Globus pallidus (tissue), 1 donor: ENCODE data around the gene MTIF2.
"Not testable (repeated sequence)": the region's sequence is repeated elsewhere in the genome, so short reads cannot be mapped to it uniquely, and the experiment has no call there.

Experiments used
- DNase-seq: peaks from one replicate; pipeline ENCODE4 v3.0.0-alpha.2; 2015; ENCODE audit warnings: low spot score

MTIF2 gene

GRCh38 chr2:55241582-55241981 is 27.4 kb downstream of the MTIF2 start:
- DNase-seq = not testable (repeated sequence)

GRCh38 chr2:55239656-55240222 is 29.3 kb downstream of the MTIF2 start:
- no peak for DNase-seq

DNA sequence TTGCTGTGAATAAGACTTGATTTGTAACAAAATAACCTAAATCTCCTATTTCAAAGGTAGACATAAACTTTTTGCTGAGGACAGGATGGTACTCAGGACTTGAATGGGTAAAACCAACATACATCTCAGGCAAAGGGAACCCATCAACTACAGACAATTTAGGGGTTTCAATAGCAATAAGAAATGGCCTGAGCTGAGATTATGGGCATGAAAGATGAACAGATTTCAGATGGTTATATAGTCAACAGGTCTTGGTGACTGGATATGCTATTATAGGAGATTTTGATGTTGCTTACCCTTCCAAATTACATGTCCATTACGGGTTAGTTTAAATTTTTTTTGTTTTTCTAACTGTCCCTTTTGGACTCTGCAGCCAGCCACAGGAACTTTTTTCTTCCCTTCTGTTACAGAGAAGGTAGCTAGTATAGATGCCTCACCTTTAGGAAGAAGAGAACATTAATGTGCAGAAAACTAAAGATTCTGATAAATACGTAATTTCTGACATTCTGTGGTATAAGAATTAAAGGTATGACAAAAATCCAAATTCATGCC is 32.0 kb downstream of the MTIF2 start:
- DNase-seq = no peak

GRCh38 chr2:55235724-55236538 is 33.1 kb downstream of the MTIF2 start:
- no peak for DNase-seq

DNA sequence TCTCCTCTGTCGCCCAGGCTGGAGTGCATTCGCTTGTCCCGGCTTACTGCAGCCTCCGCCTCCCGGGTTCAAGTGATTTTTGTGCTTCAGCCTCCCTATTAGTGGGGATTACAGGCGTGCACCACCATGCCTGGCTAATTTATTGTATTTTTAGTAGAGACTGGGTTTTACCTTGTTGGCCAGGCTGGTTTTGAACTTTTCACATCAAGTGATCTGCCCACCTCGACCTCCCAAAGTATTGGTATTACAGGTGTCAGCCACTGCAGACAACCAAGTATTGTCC is 35.4 kb downstream of the MTIF2 start:
- DNase-seq = no peak

GRCh38 chr2:55232863-55233657 is 36.0 kb downstream of the MTIF2 start:
- no peak for DNase-seq

DNA sequence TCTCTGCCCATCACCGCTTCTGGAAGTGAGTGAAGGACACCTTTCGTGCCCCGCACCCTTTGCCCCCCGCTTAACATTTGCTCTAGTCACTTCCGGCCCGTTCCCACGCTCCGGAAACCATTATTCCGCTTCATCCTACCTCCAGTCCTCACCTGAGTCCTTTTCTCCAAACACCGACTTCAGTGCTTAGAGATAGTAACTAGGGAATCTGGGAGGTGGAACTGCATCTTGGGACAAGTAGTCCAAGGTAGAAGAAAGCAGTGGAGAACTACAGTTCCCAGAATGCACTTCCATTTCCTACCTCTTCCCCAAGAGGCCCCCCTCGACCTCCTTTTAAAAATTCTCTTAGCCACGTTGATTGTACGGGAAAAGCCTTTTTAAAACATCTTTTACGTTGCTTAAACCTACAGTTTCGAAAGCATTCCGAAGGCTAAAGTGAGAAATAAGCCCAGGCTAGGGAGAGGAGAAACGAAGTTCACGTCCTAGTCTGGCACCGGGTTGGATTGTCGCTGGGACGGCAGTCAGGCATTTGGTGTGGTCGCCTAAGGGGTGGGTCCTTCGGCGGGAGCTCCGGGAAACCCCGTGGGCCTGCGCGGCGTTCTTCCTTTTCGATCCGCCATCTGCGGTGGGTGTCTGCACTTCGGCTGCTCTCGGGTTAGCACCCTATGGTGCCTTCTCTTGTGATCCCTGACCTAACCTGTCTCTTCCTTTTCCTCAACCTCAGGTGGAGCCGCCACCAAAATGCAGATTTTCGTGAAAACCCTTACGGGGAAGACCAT is 36.8 kb downstream of the MTIF2 start, which contains the start of the genes CLHC1 and RPS27A:
Gene CLHC1, minus strand, starts transcription at position 210 of the 779 bp plus-strand sequence. CDS start 9,882 bp downstream, outside the sequence.
Gene RPS27A, plus strand, starts transcription at position 605 of the 779 bp plus-strand sequence. Its CDS starts 137 bp downstream, at position 742.
- peak; percentile 95 for DNase-seq

- DNase-seq = no peak
Observed at GRCh38 chr2:55231546-55232083, 37.4 kb downstream of the MTIF2 start.

DNA sequence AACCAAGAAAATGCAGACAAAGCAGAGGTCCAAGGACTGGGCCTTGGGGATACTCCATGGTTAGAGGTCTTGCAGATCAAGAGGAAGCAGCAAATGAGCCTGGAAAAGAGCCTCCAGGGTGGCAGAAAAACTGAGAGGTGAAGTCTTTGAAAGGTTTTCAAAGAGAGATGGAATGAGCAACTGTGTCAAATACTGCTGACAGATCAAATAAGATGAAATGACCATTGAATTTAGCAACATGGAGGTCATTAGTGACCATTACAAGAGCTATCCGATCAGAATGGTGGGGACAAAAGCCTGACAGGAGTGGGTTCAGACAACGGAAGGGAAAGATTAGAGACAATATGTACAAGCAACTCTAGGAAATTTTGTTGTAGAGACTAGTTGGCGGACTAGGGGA is 38.5 kb downstream of the MTIF2 start:
- no peak for DNase-seq

DNA sequence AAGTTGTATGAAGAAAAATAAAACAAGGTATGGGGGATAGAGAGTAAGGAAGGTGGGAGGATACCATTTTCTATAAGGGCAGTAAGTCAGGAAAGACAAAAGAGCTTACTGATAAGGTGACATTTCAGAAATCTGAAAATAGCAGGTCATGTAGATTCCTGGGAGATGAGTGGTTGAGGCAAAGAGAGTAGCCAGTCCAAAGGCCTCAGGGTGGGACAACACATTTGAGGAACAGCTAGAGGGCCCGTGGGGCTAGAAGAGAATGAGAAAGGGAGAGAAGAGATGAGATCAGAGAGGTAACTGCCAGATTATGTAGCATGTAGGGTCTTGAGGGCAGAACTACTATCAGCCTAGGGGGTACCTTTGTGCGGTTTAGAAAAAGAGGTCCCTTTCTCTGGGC is 39.8 kb downstream of the MTIF2 start:
- no peak for DNase-seq

GRCh38 chr2:55228226-55228563 is 40.8 kb downstream of the MTIF2 start:
- no peak for DNase-seq

- not testable (repeated sequence) for DNase-seq
Observed at GRCh38 chr2:55227437-55228225, 41.4 kb downstream of the MTIF2 start.

DNA sequence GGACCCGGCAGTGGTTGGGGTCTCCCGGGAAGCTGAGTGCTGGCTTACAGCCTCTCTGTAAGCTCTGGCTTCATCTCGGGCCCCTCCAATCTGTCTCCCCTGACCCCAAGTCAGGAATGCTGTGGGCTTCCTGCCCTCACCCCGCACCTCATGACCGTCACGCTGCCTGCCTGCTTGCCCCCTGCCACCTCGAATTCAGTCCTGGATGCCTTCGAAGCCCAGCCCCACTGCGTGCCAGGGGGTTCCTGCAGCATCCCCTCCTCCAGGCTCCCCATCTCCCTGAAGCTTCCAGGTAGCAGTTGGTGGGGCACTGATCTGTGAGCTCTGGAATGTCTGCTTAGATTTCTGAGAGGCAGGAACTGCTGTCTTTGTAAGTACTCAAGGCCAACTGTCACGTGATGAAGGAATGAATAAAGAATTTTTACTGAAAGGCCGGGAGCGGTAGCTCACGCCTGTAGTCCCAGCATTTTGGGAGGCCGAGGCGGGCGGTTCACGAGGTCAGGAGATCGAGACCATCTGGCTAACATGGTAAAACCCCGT is 43.5 kb downstream of the MTIF2 start:
- no peak for DNase-seq

DNA sequence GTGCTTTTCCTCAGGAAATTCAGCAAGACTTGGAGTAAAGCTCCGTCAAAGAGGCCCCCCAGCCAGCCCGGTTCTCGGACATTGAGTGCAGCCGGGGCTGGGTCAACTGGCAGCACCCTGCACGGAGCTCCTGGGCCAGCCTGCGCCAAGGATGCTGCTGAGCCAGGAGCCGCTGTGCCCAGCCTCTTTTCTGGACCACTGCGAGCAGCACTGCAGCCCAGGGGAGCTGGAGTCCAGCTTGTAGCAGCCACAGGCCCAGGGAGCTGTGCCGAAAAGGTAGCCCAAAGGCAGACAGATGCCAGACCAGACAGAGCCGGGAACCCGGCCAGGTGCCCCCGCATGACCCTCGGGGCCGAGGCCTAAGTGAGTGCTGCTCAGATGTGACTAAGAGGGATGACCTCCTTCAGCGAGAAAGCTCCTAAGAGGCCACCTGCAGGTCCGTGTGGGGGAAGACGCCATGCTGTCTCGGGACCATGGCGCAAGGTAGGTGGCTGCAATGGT is 44.2 kb downstream of the MTIF2 start:
- no peak for DNase-seq

DNA sequence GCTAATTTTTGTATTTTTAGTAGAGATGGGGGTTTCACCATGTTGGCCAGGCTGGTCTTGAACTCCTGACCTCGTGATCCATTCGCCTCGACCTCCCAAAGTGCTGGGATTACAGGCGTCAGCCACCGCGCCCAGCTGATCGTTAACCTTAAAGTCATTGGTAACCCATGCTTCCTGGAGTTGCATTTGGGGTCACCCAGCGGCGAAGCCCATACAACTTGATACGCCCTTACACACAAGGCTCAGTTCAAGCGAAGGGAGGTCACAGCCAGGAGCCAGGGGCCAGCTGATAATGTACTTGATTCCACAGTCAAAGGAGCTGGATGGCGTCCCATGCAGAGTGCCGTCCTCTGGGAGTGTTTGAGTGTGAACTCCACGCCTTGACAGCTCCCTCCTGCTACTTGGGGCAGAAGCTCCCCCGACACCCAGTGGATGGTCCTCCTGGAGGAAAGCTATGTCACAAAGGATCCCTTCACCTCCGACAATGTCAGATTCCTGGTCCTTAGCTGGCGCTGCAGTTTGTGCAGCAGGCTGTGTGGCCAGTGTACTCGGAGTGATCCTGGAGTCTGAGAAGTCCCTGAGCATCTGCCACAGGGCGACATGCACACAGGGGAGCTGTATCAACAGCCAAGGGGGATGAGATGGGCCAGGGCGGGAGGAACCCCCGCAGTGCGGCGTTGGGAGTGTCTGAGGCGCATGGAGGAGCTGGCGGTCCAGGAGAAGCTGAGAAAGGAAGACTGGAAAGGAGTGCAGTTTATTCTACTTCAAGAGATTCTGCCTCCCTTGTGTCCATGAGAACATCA is 44.9 kb downstream of the MTIF2 start:
- no peak for DNase-seq

- no peak for DNase-seq
Observed at GRCh38 chr2:55213822-55214221, 55.2 kb downstream of the MTIF2 start.

DNA sequence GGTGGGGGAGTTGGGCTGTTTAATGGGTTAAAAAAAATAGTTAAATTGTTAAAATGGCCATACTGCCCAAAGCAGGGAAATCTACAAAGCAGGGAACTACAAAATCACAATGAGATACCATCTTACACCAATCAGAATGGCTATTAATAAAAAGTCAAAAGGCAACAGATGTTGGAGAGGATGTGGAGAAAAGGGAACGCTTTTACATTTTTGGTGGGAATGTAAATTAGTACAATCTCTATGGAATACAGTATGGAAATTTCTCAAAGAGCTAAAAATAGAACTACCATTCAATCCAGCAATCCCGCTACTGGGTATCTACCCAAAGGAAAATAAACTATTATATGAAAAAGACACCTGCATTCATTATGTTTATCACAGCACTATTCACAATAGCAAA is 64.1 kb downstream of the MTIF2 start:
- no peak for DNase-seq

DNA sequence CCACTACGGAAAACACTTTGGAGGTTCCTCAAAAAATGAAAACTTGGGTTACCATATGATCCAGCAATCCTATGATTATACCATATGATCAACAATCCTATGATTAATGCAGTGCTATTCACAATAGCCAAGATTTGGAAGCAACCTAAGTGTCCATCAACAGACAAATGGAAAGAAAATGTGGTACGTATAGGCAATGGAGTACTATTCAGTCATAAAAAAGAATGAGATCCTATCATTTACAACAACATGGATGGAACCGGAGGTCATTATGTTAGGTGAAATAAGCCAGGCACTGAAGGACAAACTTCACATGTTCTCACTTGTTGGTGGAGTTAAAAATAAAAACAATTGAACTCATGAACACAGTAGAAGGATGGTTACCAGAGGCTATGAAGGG is 64.5 kb downstream of the MTIF2 start:
- no peak for DNase-seq

DNA sequence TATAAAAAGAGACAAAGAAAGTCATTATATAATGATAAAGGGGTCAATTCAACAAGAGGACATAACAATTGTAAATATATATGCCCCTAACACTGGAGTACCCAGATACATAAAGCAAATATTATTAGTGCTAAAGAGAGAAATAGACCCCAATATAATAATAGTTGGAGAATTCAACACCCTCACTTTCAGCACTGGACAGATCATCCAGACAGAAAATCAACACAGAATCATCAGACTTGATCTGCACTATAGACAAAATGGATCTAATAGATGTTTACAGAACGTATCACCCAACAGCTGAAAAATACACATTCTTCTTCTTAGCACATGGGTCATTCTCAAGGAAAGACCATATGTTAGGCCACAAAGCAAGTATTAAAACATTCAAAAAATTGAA is 68.6 kb downstream of the MTIF2 start:
- DNase-seq = no peak

- DNase-seq = no peak
Observed at GRCh38 chr2:55196526-55196925, 72.5 kb downstream of the MTIF2 start.
